Measurements from ENCODE around the gene TJP3. TPM values are rescaled to one million over a fixed set of nuclear protein-coding genes. Genes with fewer than 3 reads are reported as not detected.

Gene TJP3
- total and polyA plus RNA-seq, 2 experiments from 2014 or later = 23.7 to 49.2 TPM

DNA sequence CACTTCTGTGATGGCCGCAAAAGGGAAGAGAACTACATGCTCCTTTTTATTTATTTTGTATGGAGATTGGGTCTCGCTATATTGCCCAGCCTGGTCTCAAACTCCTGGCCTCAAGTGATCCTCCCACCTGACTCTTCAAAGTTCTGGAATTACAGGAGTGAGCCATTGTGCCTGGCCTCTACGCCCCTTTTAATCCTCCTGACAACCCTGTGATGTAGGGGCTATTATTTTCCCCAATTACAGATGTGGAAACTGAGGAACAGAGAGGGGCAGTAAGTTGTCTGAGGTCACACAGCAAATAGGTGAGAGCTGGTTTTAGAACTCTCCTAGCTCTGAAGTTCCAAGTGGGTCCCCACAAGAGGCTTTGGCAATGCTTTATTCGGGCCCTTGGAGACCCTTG is 11.7 kb downstream of the TJP3 start:
- peaks cover 29% of the 10 kb centered on the region for H3K79me2 ChIP-seq
- TF ChIP-seq EZH2 (IDR thresholded peaks at IDR 0.05; ENCODE audit: borderline replicate concordance) (no peak), EZH2phosphoT487 (IDR thresholded peaks at IDR 0.05; ENCODE audit: low read depth, severe bottlenecking, unreplicated experiment) (no peak)
- TF ChIP-seq, protein P1, sequence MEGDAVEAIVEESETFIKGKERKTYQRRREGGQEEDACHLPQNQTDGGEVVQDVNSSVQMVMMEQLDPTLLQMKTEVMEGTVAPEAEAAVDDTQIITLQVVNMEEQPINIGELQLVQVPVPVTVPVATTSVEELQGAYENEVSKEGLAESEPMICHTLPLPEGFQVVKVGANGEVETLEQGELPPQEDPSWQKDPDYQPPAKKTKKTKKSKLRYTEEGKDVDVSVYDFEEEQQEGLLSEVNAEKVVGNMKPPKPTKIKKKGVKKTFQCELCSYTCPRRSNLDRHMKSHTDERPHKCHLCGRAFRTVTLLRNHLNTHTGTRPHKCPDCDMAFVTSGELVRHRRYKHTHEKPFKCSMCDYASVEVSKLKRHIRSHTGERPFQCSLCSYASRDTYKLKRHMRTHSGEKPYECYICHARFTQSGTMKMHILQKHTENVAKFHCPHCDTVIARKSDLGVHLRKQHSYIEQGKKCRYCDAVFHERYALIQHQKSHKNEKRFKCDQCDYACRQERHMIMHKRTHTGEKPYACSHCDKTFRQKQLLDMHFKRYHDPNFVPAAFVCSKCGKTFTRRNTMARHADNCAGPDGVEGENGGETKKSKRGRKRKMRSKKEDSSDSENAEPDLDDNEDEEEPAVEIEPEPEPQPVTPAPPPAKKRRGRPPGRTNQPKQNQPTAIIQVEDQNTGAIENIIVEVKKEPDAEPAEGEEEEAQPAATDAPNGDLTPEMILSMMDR (IDR thresholded peaks at IDR 0.05; ENCODE audit: poor library complexity) = no peak
- WGBS (ENCODE audit: low lambda C conversion rate, missing lambda C conversion rate) = 91% methylated on average over 4 of the region's 4 CpGs
- H3K27me3 ChIP-seq = no peaks in the 10 kb centered on the region
- H3K9me3 ChIP-seq (ENCODE audit: low read depth) = no peaks in the 10 kb centered on the region
- no peak overlapping the region for H2AFZ ChIP-seq
- DNase-seq (ENCODE audit: low spot score) = no peak
- H3K4me2 ChIP-seq = peak overlapping the region; percentile 67
- H3K9me2 ChIP-seq (replicated peaks; ENCODE audit: insufficient read depth) = no peaks in the 10 kb centered on the region
- no peaks in the 10 kb centered on the region for H3K36me3 ChIP-seq (replicated peaks; ENCODE audit: insufficient read depth, low read depth)
- peaks cover 13% of the 10 kb centered on the region for H4K20me1 ChIP-seq (ENCODE audit: insufficient read depth, poor library complexity, severe bottlenecking)
- peak overlapping the region; percentile 85 for H3K27ac ChIP-seq
- H3K4me3 ChIP-seq = no peak overlapping the region
- H3K4me1 ChIP-seq (ENCODE audit: insufficient read depth) = peaks cover 9% of the 10 kb centered on the region

DNA sequence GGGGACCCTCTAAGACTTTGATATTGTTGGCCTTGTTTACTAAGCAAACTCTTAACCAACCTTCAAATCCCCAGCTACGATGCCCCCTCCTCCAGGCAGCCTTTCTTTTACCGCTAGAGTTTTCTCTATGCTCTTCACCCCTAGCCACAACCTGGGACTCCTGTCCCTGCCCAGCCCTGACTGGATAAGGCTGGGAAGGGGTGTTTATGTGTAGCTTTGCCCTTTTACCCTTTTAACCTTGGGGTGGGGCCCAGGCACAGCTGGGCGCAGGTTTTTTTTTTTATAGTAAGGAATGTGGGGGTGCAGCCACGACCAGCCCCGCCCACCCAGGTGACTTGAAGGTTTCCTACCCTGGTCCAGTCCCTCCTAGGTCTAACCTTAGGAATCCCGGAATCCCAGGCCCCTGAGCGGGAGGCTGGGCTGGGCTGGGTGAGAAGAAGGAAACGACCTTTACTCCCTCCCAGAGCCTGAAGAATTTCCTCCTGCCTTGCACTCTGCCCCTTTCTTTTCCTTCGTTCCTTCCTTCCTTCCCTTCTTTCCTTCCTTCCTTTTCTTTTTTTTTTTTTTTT is 12.2 kb downstream of the TJP3 start:
- Histone ChIP-seq H3K27ac (peak overlapping the region; percentile 85), H3K79me2 (peaks cover 33% of the 10 kb centered on the region), H3K4me3 (no peak overlapping the region), H4K20me1 (ENCODE audit: insufficient read depth, poor library complexity, severe bottlenecking) (peaks cover 19% of the 10 kb centered on the region), H3K36me3 (replicated peaks; ENCODE audit: insufficient read depth, low read depth) (no peaks in the 10 kb centered on the region), H3K4me2 (peak overlapping the region; percentile 67), H3K4me1 (ENCODE audit: insufficient read depth) (peaks cover 9% of the 10 kb centered on the region), H2AFZ (no peak overlapping the region), H3K9me3 (ENCODE audit: low read depth) (no peaks in the 10 kb centered on the region), H3K27me3 (no peaks in the 10 kb centered on the region), H3K9me2 (replicated peaks; ENCODE audit: insufficient read depth) (no peaks in the 10 kb centered on the region)
- no peak for TF ChIP-seq EZH2phosphoT487 (IDR thresholded peaks at IDR 0.05; ENCODE audit: low read depth, severe bottlenecking, unreplicated experiment)
- TF ChIP-seq, protein P1 (IDR thresholded peaks at IDR 0.05; ENCODE audit: poor library complexity) = no peak
- no peak for TF ChIP-seq EZH2 (IDR thresholded peaks at IDR 0.05; ENCODE audit: borderline replicate concordance)
- 22% methylated on average over 8 of the region's 9 CpGs for WGBS (ENCODE audit: low lambda C conversion rate, missing lambda C conversion rate)
- peak; percentile 78 for DNase-seq (ENCODE audit: low spot score)

DNA sequence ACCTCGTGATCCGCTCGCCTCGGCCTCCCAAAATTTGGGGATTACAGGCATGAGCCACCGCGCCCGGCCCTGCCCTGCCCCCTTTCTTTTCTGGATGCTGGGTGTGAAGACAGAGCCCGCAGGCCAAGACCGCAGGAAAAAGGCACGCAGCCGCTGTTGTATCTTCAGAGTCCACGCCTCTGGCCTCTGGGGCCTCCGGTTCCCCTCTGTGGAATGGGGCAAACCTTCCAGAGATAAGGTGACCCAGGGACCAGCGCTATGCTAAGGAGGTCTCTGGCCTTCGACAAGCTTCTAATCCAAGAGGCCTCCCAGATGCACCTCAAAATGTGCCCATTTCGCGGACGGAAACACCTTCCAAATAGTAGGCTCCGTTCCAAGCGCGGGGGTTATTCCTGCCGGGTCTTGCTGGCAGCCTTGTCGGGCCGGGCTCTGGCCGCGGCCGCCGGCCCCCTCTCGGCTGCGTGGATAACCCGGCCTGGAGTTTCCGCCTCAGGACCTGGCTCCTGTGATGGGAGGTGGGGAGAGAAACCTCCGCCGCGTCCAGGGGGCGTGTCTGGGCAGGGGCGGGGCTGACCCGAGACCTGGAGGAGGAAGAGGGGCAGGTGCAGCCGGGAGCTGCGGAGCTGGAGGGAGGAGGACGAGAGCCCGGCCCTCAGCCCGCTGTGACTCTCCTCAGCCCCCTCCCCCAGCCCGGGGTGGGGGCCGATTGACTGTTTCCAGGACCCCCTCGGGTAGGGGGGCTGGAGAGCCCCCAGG is 13.1 kb downstream of the TJP3 start:
- H3K27me3 ChIP-seq = no peaks in the 10 kb centered on the region
- no peaks in the 10 kb centered on the region for H3K36me3 ChIP-seq (replicated peaks; ENCODE audit: insufficient read depth, low read depth)
- DNase-seq (ENCODE audit: low spot score) = peak; percentile 95
- H3K79me2 ChIP-seq = peaks cover 24% of the 10 kb centered on the region
- H3K4me1 ChIP-seq (ENCODE audit: insufficient read depth) = peaks cover 9% of the 10 kb centered on the region
- H3K4me3 ChIP-seq = peak overlapping the region; percentile 61
- no peak overlapping the region for H2AFZ ChIP-seq
- WGBS (ENCODE audit: low lambda C conversion rate, missing lambda C conversion rate) = 32% methylated on average over 34 of the region's 46 CpGs
- H3K9me2 ChIP-seq (replicated peaks; ENCODE audit: insufficient read depth) = no peaks in the 10 kb centered on the region
- no peaks in the 10 kb centered on the region for H3K9me3 ChIP-seq (ENCODE audit: low read depth)
- peak overlapping the region; percentile 85 for H3K27ac ChIP-seq
- TF ChIP-seq, protein P1 (IDR thresholded peaks at IDR 0.05; ENCODE audit: poor library complexity) = no peak
- TF ChIP-seq EZH2 (IDR thresholded peaks at IDR 0.05; ENCODE audit: borderline replicate concordance) (no peak), EZH2phosphoT487 (IDR thresholded peaks at IDR 0.05; ENCODE audit: low read depth, severe bottlenecking, unreplicated experiment) (no peak)
- H4K20me1 ChIP-seq (ENCODE audit: insufficient read depth, poor library complexity, severe bottlenecking) = peaks cover 19% of the 10 kb centered on the region
- peak overlapping the region; percentile 79 for H3K4me2 ChIP-seq

All from hepatocyte (in vitro differentiated cells).